GM03348 (cell line): ENCODE results near the gene PAQR7.

Experiments used
- DNase-seq: peaks from one replicate; pipeline ENCODE4 v3.0.0; 2012; ENCODE audit warnings: low spot score

Gene PAQR7

DNA sequence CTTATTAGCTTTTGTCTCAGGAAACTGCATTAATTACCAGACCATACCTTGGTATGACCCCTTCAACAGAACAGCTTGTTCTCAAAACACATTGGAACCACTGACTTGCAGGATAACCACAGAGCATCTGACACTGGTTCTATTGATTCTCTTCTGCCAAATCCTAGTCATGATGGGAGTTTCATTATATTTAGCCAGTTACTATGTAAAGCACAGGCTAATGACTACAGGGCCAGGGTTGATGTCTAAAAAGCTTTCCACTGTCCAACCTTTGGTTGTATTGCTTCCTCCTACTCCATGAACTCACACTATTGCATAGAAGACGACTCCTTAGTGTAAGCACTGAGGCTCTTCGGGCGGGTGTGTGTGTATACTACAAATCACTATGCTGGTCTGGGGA, 27.0 kb upstream of the PAQR7 start:
- DNase-seq: no peak

DNA sequence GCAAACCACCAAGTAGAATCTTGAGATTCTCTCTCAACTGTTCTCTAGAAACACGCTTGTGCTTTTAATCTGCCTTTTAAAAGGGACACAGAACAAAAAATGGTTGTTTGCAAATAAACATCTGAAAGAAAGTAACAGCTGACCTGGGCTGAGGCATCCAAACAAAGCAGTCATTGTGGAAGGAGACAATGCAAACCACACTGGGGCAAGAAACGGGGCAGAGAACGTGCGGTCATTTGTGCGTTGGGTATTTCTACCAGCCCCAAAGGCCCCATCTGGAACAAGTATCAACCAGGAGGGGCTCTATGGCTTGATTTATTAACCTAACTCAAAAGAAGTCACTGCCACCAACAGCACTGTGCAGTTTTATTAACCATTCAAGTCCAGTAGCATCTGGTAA, 24.7 kb upstream of the PAQR7 start:
- DNase-seq: no peak

GRCh38 chr1:25899792-25900191, 24.3 kb upstream of the PAQR7 start:
- no peak for DNase-seq

DNA sequence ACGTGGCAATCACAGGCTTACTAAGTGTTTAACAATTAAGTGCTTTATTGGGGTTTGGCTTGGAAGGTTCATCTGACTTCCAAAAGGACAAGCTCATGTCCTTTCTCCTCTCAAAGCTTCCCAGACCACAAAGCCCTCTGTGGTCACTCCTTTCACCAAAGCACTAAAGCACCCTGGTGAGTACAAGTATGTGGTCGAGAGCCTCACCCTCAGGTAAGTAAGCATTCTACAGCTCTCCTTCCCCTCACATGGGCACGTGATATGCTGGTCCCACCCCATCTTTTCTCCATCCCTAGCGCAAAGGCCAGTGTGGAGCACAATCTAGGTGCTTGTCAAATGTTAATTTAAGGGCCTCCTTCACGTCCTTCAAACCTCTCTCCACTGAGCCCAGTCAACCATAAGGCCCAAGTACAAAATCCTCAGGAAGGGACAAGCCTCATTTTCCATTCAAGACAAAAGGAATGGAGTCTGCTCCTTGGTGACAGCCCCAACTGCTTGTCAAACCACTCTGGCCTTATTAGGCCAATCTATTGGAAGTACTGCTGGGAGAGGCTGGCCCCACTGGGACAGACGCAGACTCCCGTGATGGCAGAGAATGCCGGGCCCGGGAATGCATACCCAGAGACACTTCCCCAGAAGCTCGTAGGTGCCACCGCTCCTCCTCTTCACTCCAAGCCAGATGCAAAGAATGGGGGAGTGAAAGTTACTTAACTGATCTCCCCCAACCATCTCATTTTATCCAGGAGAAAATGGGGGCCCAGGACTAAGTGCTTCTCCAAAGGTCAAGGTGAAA, 22.9 kb upstream of the PAQR7 start:
- DNase-seq: no peak

- no peak for DNase-seq
Measured at GRCh38 chr1:25897754-25898153, 22.2 kb upstream of the PAQR7 start.

DNA sequence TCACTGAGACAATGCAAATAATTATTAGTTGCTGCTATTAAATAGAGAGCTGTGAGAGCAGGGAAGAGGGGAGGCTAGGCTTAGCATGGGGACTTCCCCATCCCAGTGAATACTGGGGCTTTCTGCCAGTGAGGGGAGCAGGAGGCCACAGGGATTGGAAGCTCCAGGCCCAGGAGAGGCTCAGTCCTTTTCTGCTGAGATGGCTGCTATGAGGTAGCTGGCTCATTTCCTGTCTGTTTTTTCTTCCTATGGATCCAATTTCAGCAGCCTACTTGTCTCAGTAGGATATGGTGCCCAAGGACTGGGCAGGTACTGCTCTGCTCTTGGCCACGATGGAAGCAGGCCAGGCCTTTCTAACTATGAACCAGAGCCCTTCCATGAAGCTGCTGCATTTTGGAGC, 20.8 kb upstream of the PAQR7 start:
- no peak for DNase-seq

DNA sequence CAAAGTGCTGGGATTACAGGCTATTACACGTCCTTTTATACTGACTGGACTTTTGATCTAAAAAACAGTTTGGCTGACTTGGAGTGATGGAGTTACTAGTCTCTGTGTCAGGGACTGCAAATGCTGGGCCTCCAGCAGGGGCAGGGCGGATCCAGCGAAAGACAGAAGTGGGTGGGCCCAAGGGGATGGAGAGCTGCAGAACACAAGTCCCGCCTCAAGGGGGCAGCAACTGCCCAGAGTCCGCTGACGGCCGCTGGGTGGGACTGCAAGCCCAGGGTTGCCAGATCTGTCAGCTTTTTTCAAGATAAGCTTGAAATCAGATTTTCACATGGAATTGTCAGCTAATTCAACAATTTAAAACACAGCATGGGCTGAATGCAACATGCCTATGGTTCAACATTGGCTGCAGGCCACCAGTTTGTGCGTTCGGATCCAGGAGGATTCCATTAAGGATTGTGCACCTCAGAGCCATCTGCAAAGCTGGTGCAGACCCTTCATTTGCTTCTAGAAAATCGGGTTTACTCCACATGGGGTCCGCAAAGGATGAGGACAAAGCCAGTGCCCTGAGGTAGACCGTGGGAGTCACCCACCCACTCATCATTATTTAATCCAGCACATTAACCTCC, 20.0 kb upstream of the PAQR7 start:
- DNase-seq: peak; percentile 96

DNA sequence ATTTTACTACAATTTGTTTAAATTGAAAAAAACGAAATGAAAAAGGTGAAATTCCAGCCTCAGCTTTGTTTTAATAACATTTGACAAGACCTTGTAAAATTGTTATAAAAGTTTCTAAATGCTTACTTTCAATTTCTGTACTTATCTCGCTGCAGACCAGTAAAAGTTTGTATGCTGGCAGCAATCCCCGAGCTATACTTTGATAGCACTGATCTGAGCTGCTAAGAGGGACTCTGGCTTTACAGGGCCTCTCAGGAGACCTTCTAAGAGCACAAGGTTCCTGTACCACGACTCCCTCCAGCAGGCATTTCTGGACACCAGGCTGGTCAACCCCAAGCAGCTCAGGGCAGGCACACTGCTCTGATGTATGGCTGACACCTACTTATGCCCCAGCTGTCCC, 17.6 kb upstream of the PAQR7 start:
- DNase-seq: no peak

GRCh38 chr1:25891606-25892005, 16.1 kb upstream of the PAQR7 start:
- no peak for DNase-seq

DNA sequence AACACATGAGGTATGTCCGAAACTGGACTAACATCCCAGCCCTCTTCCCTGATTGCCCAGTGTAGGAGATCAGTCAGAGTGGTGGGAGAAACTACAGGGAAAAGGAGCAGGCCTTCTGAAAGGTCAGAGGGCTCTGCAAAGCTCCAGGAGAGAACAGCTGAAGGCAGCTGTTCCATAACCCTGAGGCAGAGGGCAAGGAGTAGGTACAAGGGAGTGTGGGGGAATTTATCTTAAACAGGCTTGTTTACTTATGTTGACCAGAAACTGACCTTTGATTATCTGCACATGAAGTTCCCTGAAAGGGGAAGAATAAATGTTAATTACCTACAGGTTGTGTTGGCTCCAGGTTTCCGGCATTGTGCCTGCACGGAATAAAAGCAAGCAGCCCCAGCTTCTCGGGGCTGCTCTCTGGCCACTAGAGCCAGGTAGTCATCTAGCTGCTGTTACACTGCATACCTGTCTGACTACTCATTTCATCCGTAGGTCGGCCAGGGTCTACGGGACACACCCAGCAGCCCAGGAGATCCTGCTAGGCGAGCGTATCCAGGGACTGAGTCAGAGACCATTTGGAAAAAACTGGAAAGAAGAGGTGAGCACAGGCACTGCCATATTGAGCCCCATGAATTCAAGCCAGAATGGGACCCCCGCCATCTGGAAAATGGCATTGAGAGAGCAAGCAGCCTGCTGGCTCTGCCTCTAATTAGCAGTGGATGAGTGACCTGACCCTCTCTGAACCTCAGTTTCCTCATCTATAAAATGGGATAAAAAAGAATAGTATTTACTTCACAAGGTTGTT, 14.9 kb upstream of the PAQR7 start:
- DNase-seq: no peak

DNA sequence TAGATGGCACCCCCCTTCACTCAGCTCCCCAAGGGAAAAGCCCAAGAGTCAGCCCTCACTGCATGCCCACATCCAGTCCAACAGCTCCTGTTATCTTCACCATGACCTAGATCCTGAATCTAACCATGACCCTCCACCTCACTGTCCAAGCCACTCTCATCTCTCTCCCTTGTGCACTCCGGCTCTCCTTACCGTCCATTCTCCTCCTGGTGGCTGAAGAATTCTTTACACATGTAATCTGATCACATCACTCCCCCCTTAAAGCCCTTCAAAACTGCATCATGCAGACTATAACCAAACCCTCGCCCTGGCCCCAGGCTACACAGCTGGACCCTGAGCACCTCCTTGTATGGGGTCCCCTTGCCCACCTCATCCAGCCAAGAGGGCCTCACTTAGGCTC, 14.0 kb upstream of the PAQR7 start:
- no peak for DNase-seq

GRCh38 chr1:25888426-25888987, 13.0 kb upstream of the PAQR7 start:
- no peak for DNase-seq

DNA sequence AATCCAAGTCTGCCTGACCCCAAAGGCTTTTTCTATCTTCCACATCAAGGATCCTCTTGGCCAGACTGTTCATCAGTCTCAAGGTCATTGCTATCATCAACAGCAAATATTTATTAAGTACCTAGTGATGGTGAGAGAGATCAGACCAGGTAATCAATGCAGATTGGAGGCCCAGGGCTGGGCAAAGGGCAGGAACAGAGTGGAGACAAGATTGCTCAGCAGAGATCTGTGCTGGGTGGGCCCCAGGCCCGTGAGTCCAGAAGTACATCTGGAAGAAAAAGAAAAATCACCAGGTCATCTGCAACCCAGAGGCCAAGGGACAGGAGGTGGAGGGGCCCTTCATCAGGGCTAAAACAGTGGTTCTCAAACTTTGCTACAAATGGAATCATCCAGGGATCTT, 10.1 kb upstream of the PAQR7 start:
- DNase-seq: no peak

DNA sequence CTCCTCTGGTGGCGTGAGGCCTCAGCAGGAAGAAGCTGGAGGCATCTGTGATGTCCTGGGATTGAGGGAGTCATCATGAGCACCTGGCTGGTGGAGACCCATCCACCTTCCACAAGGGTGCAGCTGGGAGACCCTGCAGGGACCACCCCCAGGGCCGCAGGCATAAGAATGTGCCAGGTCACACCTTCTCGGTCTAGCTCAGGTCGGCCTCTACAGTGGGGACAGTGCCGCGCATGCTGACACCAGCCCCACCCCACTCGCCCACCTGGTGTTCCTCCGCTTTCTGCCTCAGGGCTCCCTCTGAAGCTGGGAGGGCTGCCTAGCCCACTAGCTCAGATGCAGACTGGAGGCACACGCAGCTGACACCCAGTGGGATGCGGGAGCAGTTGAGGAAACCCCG, 5.8 kb upstream of the PAQR7 start:
- DNase-seq: no peak

DNA sequence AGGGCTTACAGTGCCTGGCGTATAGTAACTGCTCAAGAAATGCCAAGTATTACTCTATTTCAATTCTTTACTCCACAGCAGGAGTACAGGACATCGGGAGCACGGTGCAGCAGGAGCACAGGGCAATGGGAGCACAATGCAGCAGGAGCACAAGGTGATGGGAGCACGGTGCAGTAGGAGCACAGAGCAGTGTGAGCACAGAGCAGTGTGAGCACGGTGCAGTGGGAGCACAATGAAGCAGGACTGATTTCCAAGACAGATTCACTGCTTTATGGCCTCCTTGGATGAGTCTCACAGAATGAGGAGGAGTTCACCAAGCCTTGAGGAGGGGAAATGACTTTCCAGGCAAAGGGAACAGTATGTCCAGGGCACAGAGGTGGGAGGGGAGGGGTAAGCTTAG, 5.0 kb upstream of the PAQR7 start:
- no peak for DNase-seq

DNA sequence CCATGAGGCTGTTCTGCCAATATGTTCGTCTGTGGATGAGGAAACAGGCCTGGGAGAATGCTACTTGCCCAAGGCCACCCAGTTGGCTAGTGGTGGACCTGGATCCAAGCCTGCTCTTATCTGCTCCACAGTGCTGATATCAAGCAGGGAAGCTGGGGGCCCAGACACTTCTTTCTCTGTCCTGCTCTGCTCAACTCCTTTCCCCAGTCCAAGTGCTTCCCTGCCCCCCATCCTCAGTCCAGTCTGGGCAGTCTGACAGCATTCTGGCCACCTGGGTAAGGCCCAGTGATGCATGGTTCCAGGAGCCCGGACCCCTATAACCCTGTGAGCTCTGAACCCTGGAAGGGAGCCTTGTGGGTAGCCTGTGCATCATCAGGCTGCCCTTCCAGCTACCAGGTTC, 4.2 kb upstream of the PAQR7 start:
- DNase-seq: no peak

GRCh38 chr1:25878690-25879089, 3.2 kb upstream of the PAQR7 start:
- DNase-seq: no peak

DNA sequence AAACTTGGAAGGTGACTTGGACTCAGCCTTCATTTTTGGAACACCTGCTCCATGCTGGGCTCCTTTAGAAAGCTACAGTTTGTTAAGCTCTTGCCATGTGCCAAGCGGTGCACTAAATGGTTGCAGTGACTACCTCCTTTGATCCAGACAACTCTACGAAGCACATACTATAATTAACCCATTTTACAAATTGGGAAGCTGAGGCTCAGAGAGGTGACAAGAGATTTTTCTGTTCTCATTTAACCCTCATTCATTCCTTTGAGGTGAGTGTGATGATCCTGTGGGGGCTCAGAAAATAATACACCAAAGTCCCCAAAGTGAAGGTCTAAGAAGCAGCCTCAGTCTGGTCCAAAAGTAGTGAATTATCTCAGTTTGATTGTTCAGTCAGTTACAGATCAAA, 1.6 kb upstream of the PAQR7 start:
- no peak for DNase-seq

GRCh38 chr1:25876693-25877077, 1.2 kb upstream of the PAQR7 start:
- no peak for DNase-seq

DNA sequence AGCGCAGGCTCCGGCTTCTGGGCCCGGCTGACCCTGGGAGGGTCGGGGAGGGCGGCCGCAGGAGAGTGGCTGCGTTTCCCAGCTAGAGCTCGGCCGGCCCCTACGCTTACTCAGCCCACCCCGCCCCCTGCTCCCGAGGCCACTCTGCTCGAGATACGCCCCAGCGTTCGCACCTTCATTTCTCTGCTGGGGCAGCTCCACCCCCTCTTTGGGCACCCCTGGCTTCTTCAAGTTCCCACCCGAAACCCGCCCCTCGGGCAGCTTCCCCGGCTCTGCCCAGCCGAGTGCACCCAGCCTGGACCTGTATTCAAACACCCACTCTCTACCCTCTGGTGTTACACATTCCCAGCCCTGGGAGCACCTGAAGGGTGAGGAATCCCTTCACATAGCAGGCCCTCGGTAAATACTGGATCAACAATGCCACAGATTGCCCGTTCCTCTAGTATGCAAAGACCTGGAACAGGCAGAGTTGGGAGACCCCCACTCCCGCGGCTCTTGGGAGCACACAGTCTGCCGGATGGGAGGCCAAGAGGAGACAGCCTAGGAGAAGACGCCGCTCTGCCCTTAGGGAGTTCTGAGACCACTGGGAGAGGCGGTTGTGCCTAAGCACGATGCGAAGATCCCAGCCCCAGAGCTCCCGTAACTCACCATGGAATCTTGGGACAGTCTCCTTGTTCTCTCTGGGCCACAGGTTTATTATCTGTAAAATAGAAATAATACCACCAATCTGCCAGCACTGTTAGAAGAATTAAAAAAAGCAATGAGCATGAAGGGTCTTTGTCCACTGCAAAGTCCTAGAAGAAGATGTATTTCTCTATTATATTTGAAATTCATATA, 566 bp upstream of the PAQR7 start:
- DNase-seq: no peak

DNA sequence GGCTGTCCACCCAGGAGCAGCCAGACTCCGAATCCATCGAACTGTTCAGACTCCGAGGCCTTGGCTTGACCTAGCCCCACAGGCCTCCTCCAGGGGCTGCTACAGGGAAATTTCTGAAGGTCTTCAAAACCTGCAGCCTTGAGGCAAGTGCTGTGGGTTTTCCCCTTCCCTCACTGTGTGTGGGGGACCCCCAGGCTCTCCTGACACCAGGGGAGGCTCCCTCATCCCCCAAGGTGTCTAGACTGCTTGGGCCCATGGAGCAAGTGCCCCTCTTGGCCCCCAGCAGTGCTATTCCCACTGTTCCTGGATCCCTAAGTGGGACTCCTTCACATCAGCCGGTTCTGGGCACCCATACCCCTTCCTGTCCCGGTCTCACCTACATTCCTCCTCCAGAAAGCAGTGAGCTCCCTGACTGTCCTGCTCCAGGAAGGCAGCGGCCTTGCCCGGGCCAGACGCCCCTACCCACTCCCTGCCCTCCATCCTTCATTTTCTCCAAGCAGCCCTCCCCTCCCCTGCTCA, 814 bp downstream of the PAQR7 start:
- no peak for DNase-seq

- no peak for DNase-seq
Measured at GRCh38 chr1:25874209-25874608, 1.3 kb downstream of the PAQR7 start.
